Heart left ventricle (tissue), 16 donors: ENCODE results near the gene BNC2. TPM values are rescaled to one million over a fixed set of nuclear protein-coding genes. Genes with fewer than 3 reads are reported as not detected.

ENCODE experiments used
- ATAC-seq, 4 donors: fragments of 200-7000 bp; cut with Tn5 transposase; one replicate each; pipeline ENCODE4 v1.9.1; 2020 to 2022; ENCODE audit warnings: moderate library complexity in 4 of 4, mild to moderate bottlenecking in 3 of 4, moderate number of reproducible peaks in 1 of 4
- DNase-seq, 5 donors: peaks; one replicate each; pipeline ENCODE4 v3.0.0-alpha.2; 2020
- H3K27ac ChIP-seq, 12 donors: fragments of 200-600 bp; sonication (generic) in 4 of 12; one replicate each; pipeline versions ENCODE4 v1.5.0 to v1.8.0; 2016 to 2022; ENCODE audit warnings: mild to moderate bottlenecking in 2 of 12
- H3K27me3 ChIP-seq, 9 donors: fragments of 200-600 bp; sonication (generic) in 2 of 9; one replicate each; pipeline versions ENCODE4 v1.5.1 to v1.8.0; 2016 to 2022; ENCODE audit warnings: mild to moderate bottlenecking in 3 of 9
- H3K36me3 ChIP-seq, 9 donors: fragments of 200-600 bp; sonication (generic) in 2 of 9; one replicate each; pipeline versions ENCODE4 v1.5.0 to v1.8.0; 2018 to 2022; ENCODE audit warnings: mild to moderate bottlenecking in 2 of 9
- H3K4me1 ChIP-seq, 12 donors: fragments of 200-600 bp; sonication (generic) in 4 of 12; one replicate each; pipeline versions ENCODE4 v1.5.0 to v1.8.0; 2016 to 2022; ENCODE audit warnings: mild to moderate bottlenecking in 3 of 12
- H3K4me3 ChIP-seq, 12 donors: fragments of 200-600 bp; sonication (generic) in 4 of 12; one replicate each; pipeline versions ENCODE4 v1.5.0 to v1.8.0; 2017 to 2022; ENCODE audit warnings: mild to moderate bottlenecking in 9 of 12, moderate library complexity in 4 of 12
- H3K9me3 ChIP-seq, 12 donors: fragments of 200-600 bp; sonication (generic) in 4 of 12; one replicate each; pipeline versions ENCODE4 v1.5.0 to v1.8.0; 2016 to 2022; ENCODE audit warnings: mild to moderate bottlenecking in 1 of 12
- CTCF ChIP-seq, 12 donors: fragments of 200-600 bp; sonication (generic) in 4 of 12; IDR thresholded peaks; one replicate each; pipeline versions ENCODE4 v1.5.0 to v1.8.0; 2018 to 2022; ENCODE audit warnings: antibody characterized with exemption in 12 of 12, mild to moderate bottlenecking in 5 of 12
- POLR2A ChIP-seq, 2 donors: fragments of 450-650 bp; IDR thresholded peaks; one replicate each; pipeline ENCODE4 v1.6.1; 2017; ENCODE audit warnings: antibody characterized with exemption in 2 of 2, mild to moderate bottlenecking in 2 of 2, moderate library complexity in 2 of 2
- WGBS, 4 donors: extraction: QIAGEN DNeasy Blood & Tissue Kit in 2 of 4; methylation state at CpG; one replicate each; pipeline versions ENCODE4 v1.1.5 to v1.1.7; 2013 to 2018; 5-methylcytosine and 5-hydroxymethylcytosine counted together
- intact Hi-C, 10 donors: fragments of 100-400 bp; cut with DNase I; formaldehyde crosslinking; loops; one replicate each; pipeline versions ENCODE4 v1.11.1 to v1.14.2; 2022
- polyA plus RNA-seq, 2 donors: library from polyadenylated mRNA; stranded (reverse); fragments of 200-250 nt; gene quantifications; one replicate each; pipeline ENCODE4 v1.2.3, GENCODE V29; 2013
- total RNA-seq, 9 donors: library from RNA; depleted of rRNA in 2 of 9; stranded (reverse); fragments of >200 nt in 2 of 9; fragmentation: NEBNext Ultra II Directional in 3 of 9; extraction: Animal tissue kit (Norgen Biotek cat#: 25700) in 3 of 9; gene quantifications; one replicate each; pipeline versions ENCODE4 v1.1.0 to v1.2.4, GENCODE V29; 2016 to 2023
- donor health status: ischemic (EF 13 %, LVEDD 7.1; RV severe dilation, severe dysfunction).
- donor health status: healthy with polysubstance abuse.
- donor health status: DM: no; HTN: yes; CAD: no.
- donor health status: DM: no; HTN: no; CAD: no.
- donor health status: ischemic (EF 25% LVEDD 6.9; RV normal size, moderate dysfunction).
- donor health status: ischemic (EF 25% LVEDD 5.7; RV mildly dilated, moderate dysfunction).
- donor health status: healthy.
- donor health status: DM: yes; HTN: yes; CAD: no.
- donor health status: ischemic (EF 35%, LVEDD 5.7; RV mildly dilated, moderate dysfunction).
- donor health status: nonischemic (EF 11% LVEDD 7.7; RV severe dilation, severe dysfunction).
- donor health status: DM: yes; HTN: yes; CAD: no.
- donor health status: PGD.
- donor health status: ischemic (EF 29% LVEDD 5.4; RV normal size, mild dysfunction).
- donor health status: nonischemic (EF 23%, LVEDD 6.1; RV moderate dilation, normal function).

The BNC2 gene
- total and polyA plus RNA-seq, 11 donors, result 0.38 to 27.1 (median 3.8) TPM

DNA sequence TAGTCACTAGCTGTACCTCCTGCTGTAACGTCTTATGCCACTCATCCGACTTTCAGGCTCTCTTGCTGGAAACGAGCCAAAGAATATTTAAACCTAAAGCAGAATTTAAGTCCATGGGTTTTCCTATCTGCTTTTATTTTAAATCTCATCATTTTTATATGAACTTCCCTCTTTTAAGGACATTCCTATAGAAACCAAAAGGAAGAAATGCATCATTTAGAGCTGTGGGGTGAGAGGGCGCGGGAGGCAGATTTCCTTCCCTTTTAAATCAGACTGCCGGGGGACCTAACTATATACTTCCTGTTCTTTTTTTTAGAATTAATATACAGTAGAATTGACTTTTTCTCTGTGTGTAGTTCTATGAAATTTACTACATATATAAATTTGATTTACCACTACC, 468.8 kb downstream of the BNC2 start:
- Histone ChIP-seq H3K4me1 (peaks cover 0 to 3% (median 0%) of the 10 kb centered on the region in 12 donors), H3K27ac (no peak overlapping the region), H3K9me3 (peaks cover 0 to 3% (median 0%) of the 10 kb centered on the region in 12 donors), H3K27me3 (no peaks in the 10 kb centered on the region), H3K36me3 (no peaks in the 10 kb centered on the region), H3K4me3 (no peak overlapping the region)
- DNase-seq (no peak), ATAC-seq (no peak)
- no peak for TF ChIP-seq CTCF (IDR thresholded peaks at IDR 0.05)
- no peak for TF ChIP-seq POLR2A (IDR thresholded peaks at IDR 0.05)
- intact Hi-C loops, result no loop called here
- WGBS, 4 donors, result 52 to 63% (median 61%) methylated on average over 6 of the region's 6 CpGs

- no peak for TF ChIP-seq POLR2A (IDR thresholded peaks at IDR 0.05)
- no peak for TF ChIP-seq CTCF (IDR thresholded peaks at IDR 0.05)
- H3K4me3 ChIP-seq, result no peak overlapping the region
- peaks cover 0 to 3% (median 0%) of the 10 kb centered on the region in 12 donors for H3K4me1 ChIP-seq
- WGBS, 4 donors, result 69 to 96% (median 90%) methylated on average over 3 of the region's 3 CpGs
- no peaks in the 10 kb centered on the region for H3K27me3 ChIP-seq
- ATAC-seq, result no peak
- intact Hi-C loops, result no loop called here
- H3K9me3 ChIP-seq, result peaks cover 0 to 8% (median 0%) of the 10 kb centered on the region in 12 donors
- H3K36me3 ChIP-seq, result no peaks in the 10 kb centered on the region
- no peak for DNase-seq
- H3K27ac ChIP-seq, result no peak overlapping the region
These were observed 471.8 kb downstream of the BNC2 start for GRCh38 chr9:16398691-16399090.

- Histone ChIP-seq H3K27me3 (no peaks in the 10 kb centered on the region), H3K36me3 (no peaks in the 10 kb centered on the region), H3K27ac (no peak overlapping the region), H3K9me3 (peaks cover 0 to 7% (median 0%) of the 10 kb centered on the region in 12 donors), H3K4me1 (peaks cover 0 to 3% (median 0%) of the 10 kb centered on the region in 12 donors), H3K4me3 (no peak overlapping the region)
- intact Hi-C loops, result no loop called here
- ATAC-seq (no peak), DNase-seq (no peak)
- no peak for TF ChIP-seq CTCF (IDR thresholded peaks at IDR 0.05)
- TF ChIP-seq POLR2A (IDR thresholded peaks at IDR 0.05), result no peak
- 86 to 91% (median 88%) methylated on average over 4 of the region's 4 CpGs for WGBS, 4 donors
These were observed 474.1 kb downstream of the BNC2 start for GRCh38 chr9:16396389-16396788.

GRCh38 chr9:16391369-16391768, 479.1 kb downstream of the BNC2 start:
- H3K27ac ChIP-seq, result no peak overlapping the region
- WGBS, 4 donors, result 80 to 96% (median 89%) methylated on average over 2 of the region's 2 CpGs
- intact Hi-C loops, result no loop called here

More at GRCh38 chr9:16391369-16391768, 479.1 kb downstream of the BNC2 start:
- ATAC-seq (no peak), DNase-seq (no peak)
- Histone ChIP-seq H3K9me3 (peaks cover 0 to 7% (median 0%) of the 10 kb centered on the region in 12 donors), H3K27me3 (no peaks in the 10 kb centered on the region), H3K4me3 (no peak overlapping the region), H3K4me1 (no peaks in the 10 kb centered on the region), H3K36me3 (no peaks in the 10 kb centered on the region)
- TF ChIP-seq CTCF (IDR thresholded peaks at IDR 0.05), result no peak
- TF ChIP-seq POLR2A (IDR thresholded peaks at IDR 0.05), result no peak
